RWPE2 (cell line): Measurements from ENCODE around the gene MMP23B.
A peak's percentile ranks its signal among the peaks of the same experiment; 100 is the strongest.

Experiments
- ATAC-seq: fragments of 200-7000 bp; cut with Tn5 transposase; 3 replicates; pipeline ENCODE4 v1.9.1; 2021; ENCODE audit warnings: low read depth
- DNase-seq: peaks from one replicate; pipeline ENCODE4 v3.0.0-alpha.2; 2020; ENCODE audit warnings: low spot score
- H3K27ac ChIP-seq: fragments of 450-650 bp; 2 replicates; pipeline ENCODE4 v1.5.1; 2017; ENCODE audit warnings: mild to moderate bottlenecking; ENCODE audit not compliant: poor library complexity, severe bottlenecking
- H3K27me3 ChIP-seq: fragments of 250-450 bp; sonication (Bioruptor Pico); 2 replicates; pipeline ENCODE4 v1.5.1; 2021; ENCODE audit warnings: mild to moderate bottlenecking, moderate library complexity; ENCODE audit not compliant: insufficient read depth, poor library complexity, severe bottlenecking
- H3K36me3 ChIP-seq: fragments of 250-450 bp; sonication (Bioruptor Pico); 2 replicates; pipeline ENCODE4 v1.5.1; 2020; ENCODE audit warnings: low read depth, mild to moderate bottlenecking, moderate library complexity
- H3K4me1 ChIP-seq: fragments of 250-450 bp; sonication (Bioruptor Pico); 2 replicates; pipeline ENCODE4 v1.5.1; 2021; ENCODE audit warnings: mild to moderate bottlenecking, moderate library complexity; ENCODE audit not compliant: insufficient read depth, poor library complexity, severe bottlenecking
- H3K4me3 ChIP-seq: fragments of 250-450 bp; sonication (Bioruptor Pico); 2 replicates; pipeline ENCODE4 v1.5.1; 2021; ENCODE audit warnings: mild to moderate bottlenecking, moderate library complexity; ENCODE audit not compliant: severe bottlenecking
- H3K9me3 ChIP-seq: fragments of 250-450 bp; sonication (Bioruptor Pico); 2 replicates; pipeline ENCODE4 v1.5.1; 2021; ENCODE audit warnings: mild to moderate bottlenecking, moderate library complexity; ENCODE audit not compliant: severe bottlenecking
- TF ChIP-seq, protein P1 (sequence below): fragments of 450-650 bp; IDR thresholded peaks from one replicate; pipeline ENCODE4 v1.5.1; 2017; ENCODE audit warnings: mild to moderate bottlenecking, moderate library complexity; ENCODE audit not compliant: poor library complexity, severe bottlenecking

MMP23B gene

DNA sequence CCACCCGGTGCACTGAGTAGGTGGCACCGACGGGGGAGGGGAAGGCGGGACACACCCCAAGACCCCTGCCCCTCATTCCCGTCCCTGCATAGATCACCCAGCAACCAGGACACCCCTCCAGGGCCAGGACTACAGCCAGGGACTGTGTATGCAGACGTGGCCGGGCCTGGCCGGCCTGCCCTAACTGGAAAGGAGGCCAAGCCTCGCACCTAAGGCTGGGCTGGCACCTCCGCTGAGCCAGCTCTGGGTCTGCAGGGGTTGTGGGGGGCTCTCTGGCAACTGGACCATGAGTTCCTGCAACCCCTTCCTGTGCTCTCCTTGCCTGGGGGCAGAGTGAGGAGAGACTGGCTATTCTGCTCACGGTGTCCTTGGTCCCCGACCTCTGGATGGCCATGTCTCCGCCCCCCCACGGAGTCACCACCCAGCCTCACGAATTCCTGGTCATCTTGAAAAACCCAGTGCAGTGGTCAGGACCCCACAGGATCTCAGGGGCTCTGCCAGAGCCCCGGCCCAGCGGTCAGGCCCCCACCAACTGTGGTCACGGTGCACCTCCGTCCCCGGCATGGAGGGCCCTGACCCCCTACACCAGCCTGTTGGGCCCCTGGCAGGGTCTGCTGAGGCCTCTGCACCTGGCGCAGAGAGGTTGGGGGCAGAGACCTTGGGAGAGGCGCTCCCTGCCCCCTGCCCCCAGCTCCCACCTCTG, 31.0 kb upstream of the MMP23B start:
- no peaks in the 10 kb centered on the region for H3K4me1 ChIP-seq
- TF ChIP-seq, protein P1, sequence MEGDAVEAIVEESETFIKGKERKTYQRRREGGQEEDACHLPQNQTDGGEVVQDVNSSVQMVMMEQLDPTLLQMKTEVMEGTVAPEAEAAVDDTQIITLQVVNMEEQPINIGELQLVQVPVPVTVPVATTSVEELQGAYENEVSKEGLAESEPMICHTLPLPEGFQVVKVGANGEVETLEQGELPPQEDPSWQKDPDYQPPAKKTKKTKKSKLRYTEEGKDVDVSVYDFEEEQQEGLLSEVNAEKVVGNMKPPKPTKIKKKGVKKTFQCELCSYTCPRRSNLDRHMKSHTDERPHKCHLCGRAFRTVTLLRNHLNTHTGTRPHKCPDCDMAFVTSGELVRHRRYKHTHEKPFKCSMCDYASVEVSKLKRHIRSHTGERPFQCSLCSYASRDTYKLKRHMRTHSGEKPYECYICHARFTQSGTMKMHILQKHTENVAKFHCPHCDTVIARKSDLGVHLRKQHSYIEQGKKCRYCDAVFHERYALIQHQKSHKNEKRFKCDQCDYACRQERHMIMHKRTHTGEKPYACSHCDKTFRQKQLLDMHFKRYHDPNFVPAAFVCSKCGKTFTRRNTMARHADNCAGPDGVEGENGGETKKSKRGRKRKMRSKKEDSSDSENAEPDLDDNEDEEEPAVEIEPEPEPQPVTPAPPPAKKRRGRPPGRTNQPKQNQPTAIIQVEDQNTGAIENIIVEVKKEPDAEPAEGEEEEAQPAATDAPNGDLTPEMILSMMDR = no peak
- no peaks in the 10 kb centered on the region for H3K9me3 ChIP-seq
- ATAC-seq (no peak), DNase-seq (no peak)
- no peak overlapping the region for H3K27ac ChIP-seq
- peak overlapping the region; percentile 35 for H3K4me3 ChIP-seq
- H3K36me3 ChIP-seq = no peaks in the 10 kb centered on the region
- no peaks in the 10 kb centered on the region for H3K27me3 ChIP-seq

DNA sequence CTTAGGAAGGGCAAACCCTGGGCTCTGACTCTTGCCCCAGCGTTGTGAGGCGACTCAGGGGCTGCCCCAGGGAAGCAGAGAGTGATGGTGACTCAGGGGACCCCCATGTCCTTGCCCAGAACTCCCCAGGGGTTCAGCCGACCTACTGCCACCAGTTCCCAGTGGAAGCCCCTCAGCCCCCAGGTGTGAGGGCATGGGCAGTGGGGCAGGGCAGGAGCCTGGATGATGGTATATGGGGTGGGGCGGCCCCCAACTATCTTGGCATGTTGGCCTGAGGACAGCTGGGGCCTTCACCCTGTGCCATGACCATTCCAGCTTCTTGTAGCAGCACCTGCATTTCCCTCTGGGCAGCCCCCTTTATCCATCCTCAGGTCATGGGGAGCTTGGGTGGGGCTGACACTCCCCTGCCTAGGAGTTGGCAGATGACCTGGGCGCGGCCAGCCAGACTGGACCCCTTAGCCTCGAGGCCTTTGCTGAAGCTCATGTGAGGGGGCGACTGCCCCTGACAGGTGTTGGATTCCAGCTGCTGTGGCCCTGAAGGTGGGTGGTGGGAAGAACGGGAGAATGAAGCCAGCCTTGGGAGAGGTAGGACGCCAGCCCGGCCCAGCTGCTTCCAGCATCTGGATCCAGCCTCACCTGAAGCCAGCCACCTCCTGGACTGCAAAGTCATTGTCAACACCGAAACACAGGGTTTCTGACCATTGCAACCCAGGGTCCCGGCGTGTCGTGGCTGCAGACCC, 30.2 kb upstream of the MMP23B start:
- H3K4me3 ChIP-seq = no peak overlapping the region
- H3K36me3 ChIP-seq = no peaks in the 10 kb centered on the region
- DNase-seq = no peak
- TF ChIP-seq, protein P1 = no peak
- no peak overlapping the region for H3K27ac ChIP-seq
- no peaks in the 10 kb centered on the region for H3K27me3 ChIP-seq
- H3K4me1 ChIP-seq = no peaks in the 10 kb centered on the region
- no peaks in the 10 kb centered on the region for H3K9me3 ChIP-seq
- no peak for ATAC-seq

GRCh38 chr1:1602304-1602967, 29.5 kb upstream of the MMP23B start:
- no peak for ATAC-seq

GRCh38 chr1:1602968-1603506, 28.9 kb upstream of the MMP23B start:
- Histone ChIP-seq H3K36me3 (no peaks in the 10 kb centered on the region), H3K4me3 (no peak overlapping the region), H3K9me3 (no peaks in the 10 kb centered on the region), H3K27me3 (no peaks in the 10 kb centered on the region), H3K27ac (no peak overlapping the region), H3K4me1 (no peaks in the 10 kb centered on the region)
- TF ChIP-seq, protein P1 = no peak
- DNase-seq (peak; percentile 63), ATAC-seq (no peak)

More at GRCh38 chr1:1602304-1602967, 29.5 kb upstream of the MMP23B start:
- no peak for DNase-seq
- H3K4me1 ChIP-seq = no peaks in the 10 kb centered on the region
- no peak overlapping the region for H3K4me3 ChIP-seq
- H3K9me3 ChIP-seq = no peaks in the 10 kb centered on the region
- TF ChIP-seq, protein P1 = no peak
- H3K27me3 ChIP-seq = no peaks in the 10 kb centered on the region
- no peaks in the 10 kb centered on the region for H3K36me3 ChIP-seq
- no peak overlapping the region for H3K27ac ChIP-seq
